Stimulated activated CD8-positive, alpha-beta memory T cell treated with anti-CD3 and anti-CD28 coated beads, Interleukin-12 subunit alpha, Interleukin-12 subunit beta, amount 100 ng/mL, for 24 hours (primary cell): ENCODE results near the gene SLC25A13.

Experiments
- DNase-seq: peaks from one replicate; pipeline ENCODE4 v3.0.0-alpha.2; 2020; ENCODE audit errors: extremely low read depth

SLC25A13 gene

GRCh38 chr7:96204601-96205000 lies 117.3 kb downstream of the SLC25A13 start:
- DNase-seq: no peak

DNA sequence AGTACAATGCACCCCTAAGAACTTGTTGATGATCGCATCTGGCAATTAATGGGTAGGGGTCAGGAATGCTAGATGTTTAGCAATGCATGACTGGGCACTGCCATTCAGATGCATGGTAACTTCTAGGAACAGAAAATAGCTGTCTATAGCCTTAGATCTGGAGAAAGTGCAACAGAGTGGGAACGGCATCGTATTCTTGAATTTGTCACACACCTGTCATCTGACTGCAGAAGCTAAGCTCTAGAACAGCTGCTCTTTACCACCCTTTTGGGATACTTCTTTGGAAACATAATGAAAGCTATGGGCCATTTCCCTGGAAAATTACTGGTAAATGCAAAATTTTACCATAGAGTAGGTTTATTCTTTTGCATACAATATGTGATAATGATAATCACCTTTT lies 118.1 kb downstream of the SLC25A13 start:
- DNase-seq: no peak

GRCh38 chr7:96202102-96202501 lies 119.8 kb downstream of the SLC25A13 start:
- no peak for DNase-seq

- no peak for DNase-seq
Measured at GRCh38 chr7:96200740-96201139, 121.2 kb downstream of the SLC25A13 start.

DNA sequence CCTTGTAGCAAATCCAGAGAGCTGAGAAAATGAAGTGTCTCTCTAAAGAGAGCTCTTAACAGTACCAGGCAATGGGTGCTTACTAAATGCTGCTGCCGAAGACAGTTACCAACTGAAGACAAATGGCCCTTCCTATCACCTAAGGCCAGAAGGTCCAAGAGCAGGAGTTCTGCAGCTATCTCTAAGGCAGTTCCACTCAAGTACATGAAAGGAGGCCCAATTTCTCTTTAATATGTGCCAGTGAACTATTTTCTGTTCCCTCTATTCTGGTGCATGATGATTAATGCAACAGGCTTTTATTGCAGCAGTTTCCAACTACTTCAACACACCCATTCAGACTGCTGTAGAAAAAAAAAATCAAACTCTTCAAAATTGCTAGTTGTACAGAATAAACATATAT lies 122.5 kb downstream of the SLC25A13 start:
- no peak for DNase-seq

GRCh38 chr7:96198047-96198636 lies 123.8 kb downstream of the SLC25A13 start:
- no peak for DNase-seq

- DNase-seq: no peak
Measured at GRCh38 chr7:96196676-96197075, 125.2 kb downstream of the SLC25A13 start.

DNA sequence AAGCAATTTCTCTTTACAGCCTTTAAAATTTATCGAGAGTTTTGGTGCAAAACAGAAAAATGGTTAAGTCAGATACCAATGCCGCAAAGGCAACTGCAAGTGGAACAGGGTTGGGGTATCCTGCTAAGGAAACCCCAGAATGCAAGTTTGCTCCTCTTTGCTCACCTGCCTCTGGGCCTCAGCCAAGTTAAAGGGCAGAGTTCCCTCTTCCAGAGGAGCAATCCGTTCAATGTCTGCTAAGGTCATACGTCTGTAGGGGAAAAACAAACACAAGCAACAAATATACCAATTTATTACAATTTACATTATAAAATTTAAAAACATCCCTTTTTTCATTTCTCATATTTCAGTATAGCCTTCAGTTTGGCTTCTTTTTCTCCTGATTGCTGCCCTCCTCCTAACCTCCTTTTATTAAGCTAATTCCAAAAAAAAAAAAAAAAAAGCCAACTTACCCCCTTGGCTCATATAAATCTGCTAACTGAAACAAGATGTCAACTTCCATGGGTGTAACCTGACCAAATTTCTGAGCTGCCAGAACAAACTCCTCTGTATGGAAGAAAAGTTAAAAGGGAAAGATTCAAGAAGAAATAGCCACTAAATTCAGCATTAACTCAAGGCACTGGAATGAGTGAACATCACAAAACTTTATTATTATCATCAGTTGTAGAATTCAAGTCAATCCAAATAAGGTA lies 132.6 kb downstream of the SLC25A13 start:
- no peak for DNase-seq

- no peak for DNase-seq
Measured at GRCh38 chr7:96188591-96188991, 133.3 kb downstream of the SLC25A13 start.

DNA sequence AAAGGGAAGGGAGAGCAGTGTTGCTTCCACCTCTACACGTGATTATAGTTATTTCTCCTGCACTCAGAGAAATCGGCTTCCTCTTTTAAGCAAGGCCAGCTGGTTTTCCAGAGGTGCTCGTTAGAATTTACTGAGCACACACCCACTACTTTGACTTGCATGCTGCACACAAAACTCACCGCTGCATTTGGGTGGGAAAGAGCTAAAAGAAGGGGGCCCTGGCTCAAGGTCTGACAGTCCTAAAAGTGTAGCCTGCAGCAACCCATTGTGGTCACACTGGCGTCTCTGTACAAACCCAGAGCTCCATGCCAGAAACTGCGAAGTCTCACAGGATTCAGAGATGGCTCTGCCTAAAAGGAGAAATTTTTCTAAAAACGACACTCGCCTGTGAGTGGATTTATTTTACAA lies 133.7 kb downstream of the SLC25A13 start:
- DNase-seq: no peak

DNA sequence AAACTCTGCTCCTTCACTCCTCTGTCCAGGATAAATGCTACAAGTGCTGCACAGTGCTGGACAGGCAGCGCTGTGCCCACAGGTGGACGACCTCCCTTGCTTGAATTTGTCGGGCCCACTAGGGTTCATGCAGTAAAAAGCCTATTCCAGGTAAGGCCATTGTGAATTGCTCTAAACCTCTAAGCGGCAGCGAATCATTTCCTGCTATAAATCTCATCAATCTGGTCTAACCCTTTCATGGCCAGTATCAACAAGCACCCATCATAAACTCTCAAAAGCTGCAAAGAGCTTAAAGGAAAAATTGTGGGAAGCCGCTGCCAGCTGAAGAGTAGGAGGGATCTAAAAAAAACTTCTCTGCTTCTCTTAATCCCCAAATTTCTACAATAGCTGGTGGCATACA lies 134.2 kb downstream of the SLC25A13 start:
- no peak for DNase-seq

GRCh38 chr7:96184783-96185182 lies 137.1 kb downstream of the SLC25A13 start:
- no peak for DNase-seq

DNA sequence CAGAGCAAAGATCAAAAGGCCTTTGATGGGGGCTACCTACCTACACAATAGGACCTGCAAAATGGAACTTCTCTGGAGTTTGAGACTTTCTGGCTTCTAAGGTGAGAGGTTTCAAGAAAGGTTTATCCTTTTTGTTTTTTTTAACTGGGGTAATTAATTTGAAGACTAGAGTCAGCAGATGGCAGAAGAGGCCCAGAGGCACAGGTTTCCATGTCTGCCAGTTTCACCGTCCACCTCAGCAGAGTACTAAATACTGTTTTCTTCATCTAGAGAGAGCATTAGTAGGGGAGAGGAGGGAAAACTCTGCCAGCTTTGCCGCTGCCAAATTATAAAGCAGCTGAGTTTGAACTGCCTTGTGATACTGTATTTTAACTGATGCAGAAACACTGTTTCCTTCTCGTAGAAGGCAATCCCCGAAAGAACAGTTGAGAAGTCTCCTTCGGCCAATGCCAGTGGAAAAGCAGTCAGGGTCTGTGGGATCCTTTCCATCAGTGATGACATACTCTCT lies 138.7 kb downstream of the SLC25A13 start:
- DNase-seq: no peak

DNA sequence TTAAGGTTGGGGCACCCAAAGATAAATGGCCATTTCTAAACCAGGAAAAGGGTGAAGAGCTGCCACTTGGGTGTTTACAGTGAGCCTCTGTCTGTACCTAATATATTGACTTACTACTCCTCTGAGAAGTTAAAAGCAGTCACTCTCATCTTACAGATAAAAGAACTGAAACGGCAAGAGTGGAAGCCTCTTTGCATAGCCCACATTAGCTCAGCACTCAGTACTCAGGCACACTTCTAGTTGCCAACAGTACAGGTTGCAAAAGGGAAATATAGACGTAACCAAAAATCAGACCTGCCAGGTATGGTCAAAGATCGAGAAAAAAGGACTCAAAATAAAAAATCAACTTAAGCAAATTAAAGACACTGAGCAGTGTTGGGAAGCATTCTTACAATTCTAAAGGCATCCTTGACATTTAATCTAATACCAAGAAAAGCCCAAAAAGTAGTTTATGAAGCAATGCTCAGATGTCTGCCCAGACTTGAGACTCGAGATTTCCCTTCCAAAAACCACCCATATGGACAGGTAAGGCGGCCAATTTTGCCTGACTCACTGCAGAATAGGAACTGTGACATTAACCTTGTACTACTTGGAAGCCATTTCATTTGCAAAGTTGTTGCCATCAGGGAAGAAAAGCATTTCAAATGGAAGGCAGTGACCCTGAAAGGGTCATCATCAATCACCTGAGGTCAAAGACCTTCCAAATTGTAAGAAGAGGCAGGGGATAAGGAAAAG lies 139.3 kb downstream of the SLC25A13 start:
- no peak for DNase-seq

GRCh38 chr7:96181174-96181573 lies 140.7 kb downstream of the SLC25A13 start:
- no peak for DNase-seq

GRCh38 chr7:96179837-96180236 lies 142.1 kb downstream of the SLC25A13 start:
- DNase-seq: no peak

GRCh38 chr7:96179341-96179740 lies 142.6 kb downstream of the SLC25A13 start:
- DNase-seq: no peak

GRCh38 chr7:96178581-96178980 lies 143.3 kb downstream of the SLC25A13 start:
- DNase-seq: no peak

- DNase-seq: no peak
Measured at GRCh38 chr7:96177353-96177752, 144.5 kb downstream of the SLC25A13 start.

DNA sequence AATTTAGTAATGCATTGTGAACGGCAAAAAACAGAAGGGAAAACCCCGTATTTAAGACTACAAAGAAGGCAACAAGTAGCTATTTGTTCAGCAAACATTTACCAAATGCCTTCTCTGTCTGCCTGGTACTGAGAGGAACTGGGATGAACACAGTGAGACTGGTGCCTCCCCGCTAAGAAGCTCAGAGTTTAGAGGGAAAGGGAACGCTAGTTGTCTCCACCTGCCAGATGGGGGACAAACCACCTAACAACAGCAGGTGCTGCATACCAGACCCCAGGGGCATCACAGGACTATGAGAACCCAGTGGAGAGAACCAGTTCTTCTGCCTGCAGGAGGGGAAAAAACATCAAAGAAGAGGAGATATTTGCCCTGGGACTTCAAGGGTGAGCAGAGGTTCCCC lies 147.1 kb downstream of the SLC25A13 start:
- no peak for DNase-seq

GRCh38 chr7:96173781-96174180 lies 148.1 kb downstream of the SLC25A13 start:
- no peak for DNase-seq

DNA sequence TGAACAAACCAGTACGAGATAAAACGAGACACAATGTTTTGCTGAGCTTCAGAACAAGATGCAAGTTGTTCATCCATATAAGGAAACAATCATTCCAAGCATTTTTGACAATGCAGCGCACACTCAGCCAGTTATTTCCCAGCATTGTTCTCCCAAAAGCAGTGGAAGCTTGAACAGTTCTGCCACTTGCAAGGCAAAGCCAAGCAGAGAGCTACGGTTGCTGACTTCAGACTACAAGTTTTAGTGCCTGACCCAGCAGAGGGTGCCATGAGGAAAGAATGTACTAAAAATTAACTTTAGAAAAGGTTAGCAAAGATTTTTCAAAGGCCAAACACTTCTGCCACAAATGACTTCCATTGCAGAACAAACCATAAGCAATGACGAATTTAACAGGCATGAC lies 152.5 kb downstream of the SLC25A13 start:
- DNase-seq: no peak

- DNase-seq: no peak
Measured at GRCh38 chr7:96167424-96167823, 154.5 kb downstream of the SLC25A13 start.
